Large intestine (tissue), 3 donors: ENCODE results near the gene PRDX6. TPM values are rescaled to one million over a fixed set of nuclear protein-coding genes. Genes with fewer than 3 reads are reported as not detected.
"Not testable (repeated sequence)": the region's sequence is repeated elsewhere in the genome, so short reads cannot be mapped to it uniquely, and the experiment has no call there.

Experiments
- DNase-seq, 2 donors: peaks; one replicate each; pipeline versions ENCODE4 v3.0.0 to v3.0.0-alpha.2; 2013
- H3K27ac ChIP-seq: one replicate; pipeline ENCODE4 v1.5.1; 2013; ENCODE audit warnings: low read length
- H3K27me3 ChIP-seq: 2 replicates; pipeline ENCODE4 v1.6.1; 2013; ENCODE audit warnings: low read length; ENCODE audit not compliant: control insufficient read depth, insufficient read depth
- H3K36me3 ChIP-seq: 2 replicates; pipeline ENCODE4 v1.6.1; 2013; ENCODE audit warnings: low read length; ENCODE audit not compliant: control insufficient read depth, insufficient read depth
- H3K4me1 ChIP-seq: one replicate; pipeline ENCODE4 v1.6.1; 2013; ENCODE audit warnings: low read length; ENCODE audit not compliant: control insufficient read depth, insufficient read depth
- H3K4me3 ChIP-seq: one replicate; pipeline ENCODE4 v1.5.1; 2013; ENCODE audit warnings: low read length
- H3K9me3 ChIP-seq: one replicate; pipeline ENCODE4 v1.6.1; 2013; ENCODE audit warnings: mild to moderate bottlenecking, low read depth, low read length, moderate library complexity; ENCODE audit not compliant: control insufficient read depth
- WGBS: methylation state at CpG from one replicate; pipeline ENCODE4 v1.1.5; 2013; ENCODE audit warnings: low lambda C conversion rate; ENCODE audit not compliant: insufficient coverage; 5-methylcytosine and 5-hydroxymethylcytosine counted together
- polyA plus RNA-seq: library from polyadenylated mRNA; unstranded; fragments of 120-200 nt; gene quantifications from one replicate; pipeline ENCODE4 v1.2.1, GENCODE V29; 2013

The PRDX6 gene
- polyA plus RNA-seq, 1 donor = 203 TPM

DNA sequence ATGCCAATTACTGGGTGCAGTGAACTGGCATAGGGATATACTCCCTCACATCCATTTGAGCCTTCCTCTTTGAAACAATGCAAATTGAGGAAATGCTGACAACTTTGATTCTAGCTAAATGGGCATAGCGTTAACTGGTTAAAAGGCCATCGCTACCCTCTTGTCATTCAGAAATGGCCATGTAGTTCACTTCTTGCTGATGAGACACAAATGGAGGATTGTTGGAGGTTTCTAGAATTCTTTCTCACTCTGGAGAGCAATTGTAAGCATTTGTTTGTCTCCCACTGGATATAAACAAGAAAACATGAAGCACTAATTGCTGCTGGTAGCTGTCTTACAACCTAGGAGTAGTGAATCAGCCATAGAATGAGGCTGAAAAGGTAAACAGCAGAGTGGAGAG lies 14.4 kb downstream of the PRDX6 start:
- no peaks in the 10 kb centered on the region for H3K9me3 ChIP-seq
- H3K4me1 ChIP-seq = no peaks in the 10 kb centered on the region
- no peak overlapping the region for H3K27ac ChIP-seq
- no peak for DNase-seq
- H3K4me3 ChIP-seq = no peak overlapping the region
- no CpG with 5 or more reads among the region's 2 CpGs for WGBS
- H3K36me3 ChIP-seq = peaks cover 25% of the 10 kb centered on the region
- no peaks in the 10 kb centered on the region for H3K27me3 ChIP-seq

DNA sequence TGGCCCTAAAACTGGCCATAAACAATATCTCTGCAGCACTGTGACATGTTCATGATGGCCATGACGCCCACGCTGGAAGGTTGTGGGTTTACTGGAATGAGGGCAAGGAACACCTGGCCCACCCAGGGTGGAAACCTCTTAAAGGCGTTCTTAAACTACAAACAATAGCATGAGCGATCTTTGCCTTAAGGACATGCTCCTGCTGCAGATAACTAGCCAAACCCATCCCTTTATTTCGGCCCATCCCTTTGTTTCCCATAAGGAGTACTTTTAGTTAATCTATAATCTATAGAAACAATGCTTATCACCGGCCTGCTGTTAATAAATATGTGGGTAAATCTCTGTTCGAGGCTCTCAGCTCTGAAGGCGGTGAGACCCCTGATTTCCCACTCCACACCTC lies 16.0 kb downstream of the PRDX6 start:
- no CpG with 5 or more reads among the region's 8 CpGs for WGBS
- H3K4me1 ChIP-seq, H3K4me3 ChIP-seq, H3K9me3 ChIP-seq, H3K27ac ChIP-seq, H3K27me3 ChIP-seq, DNase-seq: not testable (repeated sequence)
- H3K36me3 ChIP-seq = peaks cover 11% of the 10 kb centered on the region

DNA sequence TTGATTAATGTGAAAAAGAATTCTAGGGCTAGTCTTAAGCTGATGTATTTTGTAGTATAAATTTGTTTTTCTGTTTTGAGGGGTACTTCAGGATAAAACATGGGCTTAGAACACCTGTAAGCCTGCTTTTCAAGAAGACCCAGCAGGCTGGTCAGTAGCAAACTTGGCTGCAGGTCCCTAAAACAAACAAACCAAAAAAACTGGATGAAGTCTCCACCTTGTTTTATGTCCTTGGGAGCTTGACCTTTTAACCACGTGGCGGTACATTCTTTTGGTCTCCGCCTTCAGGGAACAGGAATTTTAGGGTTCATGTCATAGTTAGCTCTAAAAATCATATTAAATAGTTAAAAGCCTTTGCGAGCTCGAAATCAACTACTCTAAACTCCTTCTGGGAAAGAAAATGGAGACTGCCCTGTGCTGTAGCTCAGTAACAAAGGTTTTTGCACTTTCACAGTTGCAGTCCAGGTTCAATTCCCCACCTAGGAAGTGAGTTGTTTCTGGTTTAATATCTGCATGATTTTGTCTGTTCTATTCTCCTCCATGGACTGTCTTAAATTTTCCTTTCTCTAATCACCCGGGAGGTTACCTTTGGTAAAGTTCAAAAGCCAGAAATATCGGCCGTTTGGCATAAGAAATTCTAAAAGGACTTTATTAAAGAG lies 18.6 kb downstream of the PRDX6 start:
- Histone ChIP-seq H3K9me3 (no peaks in the 10 kb centered on the region), H3K27me3 (no peaks in the 10 kb centered on the region), H3K4me1 (no peaks in the 10 kb centered on the region), H3K36me3 (no peaks in the 10 kb centered on the region), H3K4me3 (no peak overlapping the region), H3K27ac (no peak overlapping the region)
- DNase-seq = no peak
- 29% methylated on average over 1 of the region's 8 CpGs for WGBS

DNA sequence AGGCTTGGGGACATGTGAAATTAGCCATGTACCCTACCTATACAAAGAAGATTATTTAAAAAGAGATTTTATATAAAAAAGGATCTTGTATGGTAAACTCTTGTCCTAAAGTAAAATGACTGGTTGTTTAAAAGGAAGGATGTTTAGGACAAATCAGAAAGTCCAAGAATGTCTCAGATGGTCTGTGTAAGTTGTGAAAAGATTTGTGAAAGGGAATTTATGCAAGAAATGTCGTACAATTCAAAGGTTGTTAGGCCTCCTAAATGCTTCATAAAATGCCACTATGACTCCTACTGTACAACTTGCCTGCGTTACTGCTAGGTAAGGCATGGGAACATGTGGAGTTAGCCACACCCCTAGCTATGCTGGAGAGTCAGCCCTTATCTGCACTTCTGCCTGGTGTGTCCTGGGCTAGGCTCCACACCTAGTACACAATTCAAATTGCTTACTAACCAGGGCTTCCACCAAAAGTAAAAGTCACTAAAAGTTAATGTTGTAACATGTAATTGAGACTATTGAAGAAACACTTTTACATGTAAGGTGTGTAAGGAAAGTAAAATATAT lies 19.7 kb downstream of the PRDX6 start:
- no CpG with 5 or more reads among the region's 2 CpGs for WGBS
- DNase-seq = peak in 1 of 2 donors; percentile 37
- no peaks in the 10 kb centered on the region for H3K27me3 ChIP-seq

DNA sequence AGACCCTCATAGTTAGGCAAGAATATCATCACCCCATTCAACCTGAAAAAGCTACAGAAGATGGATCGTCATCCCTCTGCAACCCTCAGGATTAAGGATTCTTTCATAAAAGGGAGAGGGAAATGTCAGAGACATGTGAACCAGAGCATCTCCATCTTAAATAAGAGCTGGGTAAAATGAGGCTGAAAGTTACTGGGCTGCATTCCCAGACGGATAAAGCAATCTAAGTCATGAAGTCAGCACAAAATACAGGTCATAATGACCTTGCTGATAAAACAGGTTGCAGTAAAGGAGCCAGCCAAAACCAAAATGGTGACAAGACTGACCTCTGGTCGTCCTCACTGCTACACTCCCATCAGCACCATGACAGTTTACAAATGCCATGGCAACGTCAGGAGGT lies 22.6 kb downstream of the PRDX6 start:
- Histone ChIP-seq H3K4me3 (no peak overlapping the region), H3K36me3 (no peaks in the 10 kb centered on the region), H3K27ac (no peak overlapping the region), H3K9me3 (no peaks in the 10 kb centered on the region), H3K4me1 (no peaks in the 10 kb centered on the region), H3K27me3 (no peaks in the 10 kb centered on the region)
- 83% methylated on average over 1 of the region's 4 CpGs for WGBS
- no peak for DNase-seq

More for the DNA sequence above, 19.7 kb downstream of the PRDX6 start:
- H3K4me1 ChIP-seq = no peaks in the 10 kb centered on the region
- no peaks in the 10 kb centered on the region for H3K9me3 ChIP-seq
- no peak overlapping the region for H3K4me3 ChIP-seq
- H3K27ac ChIP-seq = no peak overlapping the region
- no peaks in the 10 kb centered on the region for H3K36me3 ChIP-seq

DNA sequence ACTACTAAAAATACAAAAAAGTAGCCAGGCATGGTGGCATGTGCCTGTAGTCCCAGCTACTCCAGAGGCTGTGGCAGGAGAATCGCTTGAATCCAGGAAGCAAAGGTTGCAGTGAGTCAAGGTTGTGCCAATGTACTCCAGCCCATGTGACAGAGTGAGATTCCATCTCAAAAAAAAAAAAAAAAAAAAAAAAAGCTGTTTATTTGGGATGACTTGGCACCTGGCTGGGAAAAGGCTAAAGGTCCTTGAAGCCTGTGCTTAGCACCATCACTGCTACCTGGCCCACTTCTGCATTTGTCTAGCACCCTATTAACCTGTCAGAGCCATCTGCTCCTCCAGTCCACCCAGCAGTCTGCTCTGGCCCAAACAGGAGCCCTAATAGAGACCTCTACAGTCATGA lies 25.0 kb downstream of the PRDX6 start:
- H3K4me3 ChIP-seq = no peak overlapping the region
- H3K9me3 ChIP-seq = no peaks in the 10 kb centered on the region
- DNase-seq = no peak
- no peak overlapping the region for H3K27ac ChIP-seq
- H3K27me3 ChIP-seq = no peaks in the 10 kb centered on the region
- no CpG with 5 or more reads among the region's 1 CpG for WGBS
- no peaks in the 10 kb centered on the region for H3K4me1 ChIP-seq
- no peaks in the 10 kb centered on the region for H3K36me3 ChIP-seq

DNA sequence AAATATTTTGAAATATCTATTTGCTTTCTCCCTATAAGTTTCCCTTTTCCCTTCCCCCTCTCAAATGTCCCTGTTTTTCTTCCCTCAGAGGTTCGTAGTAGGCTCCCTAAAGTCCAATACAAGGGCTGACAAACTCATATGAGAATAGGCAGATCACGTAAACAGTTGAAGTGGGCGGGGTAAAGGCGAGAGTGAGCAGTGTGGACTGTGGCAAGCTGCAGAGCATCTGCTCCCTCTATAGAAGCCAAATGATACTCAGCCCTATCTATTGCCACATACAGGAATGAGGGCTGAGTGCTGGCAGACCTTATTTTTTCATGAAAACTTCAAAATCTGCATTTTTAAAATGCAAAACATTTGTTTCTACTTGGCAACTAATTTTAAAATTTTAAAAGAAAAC lies 26.3 kb downstream of the PRDX6 start:
- Histone ChIP-seq H3K36me3 (no peaks in the 10 kb centered on the region), H3K4me3 (no peak overlapping the region), H3K27ac (no peak overlapping the region), H3K4me1 (peaks cover 5% of the 10 kb centered on the region), H3K27me3 (no peaks in the 10 kb centered on the region), H3K9me3 (no peaks in the 10 kb centered on the region)
- DNase-seq = no peak
- no CpG with 5 or more reads among the region's 4 CpGs for WGBS

DNA sequence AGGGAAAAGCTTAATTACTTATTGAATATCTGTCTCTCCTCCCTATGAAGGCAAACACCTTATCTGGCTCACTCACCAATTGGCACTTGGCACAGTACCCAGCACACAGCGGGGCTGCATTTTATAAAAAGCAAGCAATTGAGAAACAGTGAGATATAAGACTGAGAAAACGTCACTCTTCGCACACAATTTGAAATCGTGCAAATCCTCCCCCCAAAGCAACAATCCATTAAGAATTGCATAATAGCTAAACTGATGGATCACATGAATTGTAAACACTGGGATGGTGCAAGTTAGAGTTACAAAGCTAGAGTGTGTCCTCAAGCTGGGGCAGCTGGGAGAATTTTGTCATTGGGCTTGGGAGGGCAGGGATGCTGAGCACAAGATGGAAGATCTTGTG lies 27.1 kb downstream of the PRDX6 start:
- DNase-seq = no peak
- Histone ChIP-seq H3K9me3 (no peaks in the 10 kb centered on the region), H3K4me1 (peaks cover 5% of the 10 kb centered on the region), H3K27ac (no peak overlapping the region), H3K4me3 (no peak overlapping the region), H3K36me3 (no peaks in the 10 kb centered on the region), H3K27me3 (no peaks in the 10 kb centered on the region)
- no CpG with 5 or more reads among the region's 4 CpGs for WGBS

DNA sequence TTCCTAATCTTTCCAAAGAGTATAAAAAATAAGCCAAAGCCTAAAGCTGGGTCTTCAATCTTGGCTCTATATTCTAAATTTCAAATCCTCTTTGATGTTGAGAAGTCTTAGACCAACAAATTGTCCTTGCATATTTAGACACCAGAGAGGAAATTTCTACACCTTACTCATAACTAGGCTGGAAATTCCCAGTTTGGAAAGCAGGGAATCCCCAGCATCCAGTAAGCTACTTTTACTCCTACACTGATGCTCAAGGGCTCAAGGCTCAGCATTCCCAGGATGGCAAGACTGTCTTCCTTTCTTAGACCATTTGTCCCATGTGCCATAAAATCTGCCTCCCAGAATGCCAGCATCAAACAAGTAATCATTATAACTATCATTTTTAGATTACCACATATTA lies 28.3 kb downstream of the PRDX6 start:
- H3K36me3 ChIP-seq = no peaks in the 10 kb centered on the region
- H3K4me1 ChIP-seq = peaks cover 8% of the 10 kb centered on the region
- no peak overlapping the region for H3K4me3 ChIP-seq
- H3K9me3 ChIP-seq = no peaks in the 10 kb centered on the region
- no peak for DNase-seq
- no peaks in the 10 kb centered on the region for H3K27me3 ChIP-seq
- no peak overlapping the region for H3K27ac ChIP-seq

DNA sequence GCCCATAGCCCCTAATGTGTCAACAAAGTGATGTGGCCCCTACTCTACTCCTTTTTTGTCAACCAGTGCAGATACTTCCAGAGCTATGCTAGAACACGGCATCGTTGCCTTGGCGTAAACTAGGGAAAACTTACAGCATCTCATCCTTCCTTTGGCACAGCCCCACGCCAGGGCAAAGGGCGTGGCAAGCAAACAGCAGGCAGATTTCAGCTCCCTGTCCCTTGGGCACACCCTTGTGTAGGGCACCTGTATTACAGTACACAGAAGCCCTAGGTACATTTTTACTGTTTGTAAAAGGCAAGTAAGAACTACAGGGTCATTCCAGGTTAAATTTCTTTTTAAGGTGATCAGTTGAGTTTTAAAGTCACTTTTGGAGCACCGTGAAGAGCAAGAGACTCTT lies 29.3 kb downstream of the PRDX6 start:
- no peak overlapping the region for H3K4me3 ChIP-seq
- no peaks in the 10 kb centered on the region for H3K27me3 ChIP-seq
- no CpG with 5 or more reads among the region's 6 CpGs for WGBS
- H3K27ac ChIP-seq = no peak overlapping the region
- H3K36me3 ChIP-seq = no peaks in the 10 kb centered on the region
- no peaks in the 10 kb centered on the region for H3K9me3 ChIP-seq
- peak in 1 of 2 donors; percentile 12 for DNase-seq
- H3K4me1 ChIP-seq = peaks cover 8% of the 10 kb centered on the region

DNA sequence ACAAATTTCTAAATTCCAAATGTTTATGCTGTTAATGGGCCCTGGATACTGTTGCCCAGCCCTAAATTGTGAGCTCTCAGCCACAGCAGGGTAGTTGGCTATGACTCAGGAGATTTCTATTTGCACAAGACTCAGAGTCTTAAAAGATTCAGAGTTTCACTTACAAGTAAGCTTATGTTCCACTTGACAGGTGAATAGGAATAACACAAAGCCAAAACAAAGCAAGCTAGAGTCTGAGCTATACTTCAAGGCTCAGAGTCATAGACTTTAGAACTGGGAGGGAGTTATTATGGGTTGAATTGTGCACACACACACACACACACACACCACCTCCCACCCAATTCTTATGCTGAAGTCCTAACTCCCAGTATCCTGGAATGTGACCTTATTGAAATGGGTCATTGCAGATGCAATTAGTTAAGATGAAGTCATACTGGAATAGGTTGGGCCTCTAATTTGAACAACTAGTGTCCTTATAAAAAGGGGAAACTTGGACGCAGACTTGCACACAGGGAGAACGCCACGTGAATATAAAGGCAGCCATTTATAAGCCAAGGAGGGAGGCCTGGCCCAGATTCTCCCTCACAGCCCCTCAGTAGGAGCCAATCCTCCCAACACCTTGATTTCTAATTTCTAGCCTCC lies 30.2 kb downstream of the PRDX6 start:
- Histone ChIP-seq H3K4me3 (no peak overlapping the region), H3K36me3 (no peaks in the 10 kb centered on the region), H3K4me1 (peaks cover 8% of the 10 kb centered on the region), H3K27ac (no peak overlapping the region), H3K9me3 (no peaks in the 10 kb centered on the region), H3K27me3 (no peaks in the 10 kb centered on the region)
- peak in 1 of 2 donors; percentile 43 for DNase-seq
- WGBS = no CpG with 5 or more reads among the region's 3 CpGs
